Loucy (cell line): ENCODE measurements around the gene ADGRL3.
"Not testable (repeated sequence)": the region's sequence is repeated elsewhere in the genome, so short reads cannot be mapped to it uniquely, and the experiment has no call there.

ENCODE experiments used
- H2AFZ ChIP-seq: fragments of 200-600 bp; sonication (generic); 2 replicates; pipeline ENCODE4 v1.6.0; 2016; ENCODE audit warnings: antibody characterized with exemption, mild to moderate bottlenecking, low read length, moderate library complexity
- H3F3A ChIP-seq: fragments of 200-600 bp; 2 replicates; pipeline ENCODE4 v1.6.0; 2016; ENCODE audit warnings: antibody characterized with exemption, low read depth, mild to moderate bottlenecking
- H3K27me3 ChIP-seq: fragments of 200-600 bp; sonication (generic); 2 replicates; pipeline ENCODE4 v1.6.1; 2014; ENCODE audit warnings: low read length, mild to moderate bottlenecking; ENCODE audit not compliant: insufficient read depth, poor library complexity, severe bottlenecking
- H3K36me3 ChIP-seq: fragments of 200-600 bp; sonication (generic); 2 replicates; pipeline ENCODE4 v1.6.1; 2016; ENCODE audit warnings: low read length; ENCODE audit not compliant: insufficient read depth
- H3K4me1 ChIP-seq: fragments of 200-600 bp; sonication (generic); 2 replicates; pipeline ENCODE4 v1.5.1; 2014; ENCODE audit warnings: low read length, mild to moderate bottlenecking; ENCODE audit not compliant: insufficient read depth, poor library complexity, severe bottlenecking
- H3K4me2 ChIP-seq: fragments of 200-600 bp; sonication (generic); 2 replicates; pipeline ENCODE4 v1.6.0; 2014; ENCODE audit warnings: antibody characterized with exemption, low read length, low read depth, mild to moderate bottlenecking; ENCODE audit not compliant: poor library complexity, severe bottlenecking
- H3K4me3 ChIP-seq: fragments of 200-600 bp; sonication (generic); 2 replicates; pipeline ENCODE4 v1.5.1; 2014; ENCODE audit warnings: low read length, mild to moderate bottlenecking, mixed read lengths; ENCODE audit not compliant: poor library complexity, severe bottlenecking
- H3K79me2 ChIP-seq: fragments of 200-600 bp; sonication (generic); 2 replicates; pipeline ENCODE4 v1.6.1; 2014; ENCODE audit warnings: low read length; ENCODE audit not compliant: insufficient read depth
- H3K9ac ChIP-seq: fragments of 200-600 bp; sonication (generic); 2 replicates; pipeline ENCODE4 v1.6.0; 2014; ENCODE audit warnings: mild to moderate bottlenecking, low read depth, low read length, moderate library complexity; ENCODE audit not compliant: poor library complexity, severe bottlenecking
- H3K9me2 ChIP-seq: fragments of 200-600 bp; sonication (generic); replicated peaks from 2 replicates; pipeline ENCODE4 v1.6.1; 2016; ENCODE audit warnings: low read depth, low read length, mixed read lengths
- H3K9me3 ChIP-seq: fragments of 200-600 bp; sonication (generic); 2 replicates; pipeline ENCODE4 v1.6.1; 2014; ENCODE audit warnings: mild to moderate bottlenecking, antibody characterized with exemption, low read length, low read depth; ENCODE audit not compliant: insufficient read depth
- H4K20me1 ChIP-seq: fragments of 200-600 bp; sonication (generic); 2 replicates; pipeline ENCODE4 v1.6.0; 2014; ENCODE audit warnings: antibody characterized with exemption, low read length, mild to moderate bottlenecking; ENCODE audit not compliant: insufficient read depth, poor library complexity, severe bottlenecking
- EZH2phosphoT487 ChIP-seq: fragments of 200-600 bp; IDR thresholded peaks from 2 replicates; pipeline ENCODE4 v1.6.1; 2018; ENCODE audit warnings: antibody characterized with exemption, mild to moderate bottlenecking, moderate library complexity, borderline replicate concordance
- TF ChIP-seq, protein P1 (sequence below): fragments of 200-600 bp; sonication (generic); conservative IDR thresholded peaks from 2 replicates; pipeline ENCODE4 v1.5.1; 2014; ENCODE audit warnings: mild to moderate bottlenecking, antibody characterized with exemption, low read length

ADGRL3 gene

DNA sequence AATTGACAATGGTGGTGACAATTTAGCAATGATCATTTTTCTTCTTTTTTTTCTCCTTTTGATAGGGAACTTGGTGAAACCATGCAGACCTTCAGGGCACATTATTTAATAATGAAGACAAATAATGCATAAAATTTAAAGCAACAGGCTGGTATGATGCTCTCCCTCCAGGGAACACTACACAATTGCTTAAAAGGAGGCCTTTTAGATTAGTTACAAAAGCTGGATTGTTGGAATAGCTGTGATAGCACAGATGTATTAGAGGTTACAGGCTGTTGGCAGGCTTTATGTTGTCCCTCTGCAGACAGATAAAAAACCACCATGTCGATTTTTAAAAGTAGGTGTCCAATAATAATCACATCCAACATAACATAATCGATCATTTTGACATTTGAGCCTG lies 307.0 kb downstream of the ADGRL3 start:
- Histone ChIP-seq H3K9me2 (no peaks in the 10 kb centered on the region), H3K27me3 (no peaks in the 10 kb centered on the region), H3K4me2 (no peak overlapping the region), H3K9me3 (no peaks in the 10 kb centered on the region), H3K36me3 (no peaks in the 10 kb centered on the region), H3F3A (no peaks in the 10 kb centered on the region), H3K4me1 (no peaks in the 10 kb centered on the region), H2AFZ (no peak overlapping the region), H4K20me1 (no peaks in the 10 kb centered on the region), H3K9ac (no peak overlapping the region), H3K79me2 (no peaks in the 10 kb centered on the region), H3K4me3 (no peak overlapping the region)
- TF ChIP-seq, protein P1, sequence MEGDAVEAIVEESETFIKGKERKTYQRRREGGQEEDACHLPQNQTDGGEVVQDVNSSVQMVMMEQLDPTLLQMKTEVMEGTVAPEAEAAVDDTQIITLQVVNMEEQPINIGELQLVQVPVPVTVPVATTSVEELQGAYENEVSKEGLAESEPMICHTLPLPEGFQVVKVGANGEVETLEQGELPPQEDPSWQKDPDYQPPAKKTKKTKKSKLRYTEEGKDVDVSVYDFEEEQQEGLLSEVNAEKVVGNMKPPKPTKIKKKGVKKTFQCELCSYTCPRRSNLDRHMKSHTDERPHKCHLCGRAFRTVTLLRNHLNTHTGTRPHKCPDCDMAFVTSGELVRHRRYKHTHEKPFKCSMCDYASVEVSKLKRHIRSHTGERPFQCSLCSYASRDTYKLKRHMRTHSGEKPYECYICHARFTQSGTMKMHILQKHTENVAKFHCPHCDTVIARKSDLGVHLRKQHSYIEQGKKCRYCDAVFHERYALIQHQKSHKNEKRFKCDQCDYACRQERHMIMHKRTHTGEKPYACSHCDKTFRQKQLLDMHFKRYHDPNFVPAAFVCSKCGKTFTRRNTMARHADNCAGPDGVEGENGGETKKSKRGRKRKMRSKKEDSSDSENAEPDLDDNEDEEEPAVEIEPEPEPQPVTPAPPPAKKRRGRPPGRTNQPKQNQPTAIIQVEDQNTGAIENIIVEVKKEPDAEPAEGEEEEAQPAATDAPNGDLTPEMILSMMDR, result no peak
- TF ChIP-seq EZH2phosphoT487, result no peak

DNA sequence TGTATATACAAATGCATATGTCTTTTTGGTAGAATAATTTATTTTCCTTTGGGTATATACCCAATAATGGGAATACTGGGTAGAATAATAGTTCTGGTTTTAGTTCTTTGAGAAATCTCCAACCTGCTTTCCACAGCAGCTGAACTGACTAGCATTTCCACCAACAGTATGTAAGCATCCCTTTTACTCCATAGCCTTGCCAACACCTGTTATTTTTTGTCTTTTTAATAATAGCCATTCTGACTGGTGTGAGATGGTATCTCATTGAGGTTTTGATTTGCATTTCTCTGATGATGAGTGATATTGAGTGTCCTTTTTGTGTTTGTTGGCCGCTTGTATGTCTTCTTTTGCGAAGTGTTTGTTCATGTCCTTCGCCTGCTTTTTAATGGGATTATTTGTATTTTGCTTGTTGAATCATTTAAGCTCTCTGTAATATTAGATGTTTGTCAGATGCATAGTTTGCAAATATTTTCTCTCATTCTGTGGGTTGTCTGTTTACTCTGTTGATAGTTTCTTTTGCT lies 309.7 kb downstream of the ADGRL3 start:
- not testable (repeated sequence) for H3K9me3 ChIP-seq

DNA sequence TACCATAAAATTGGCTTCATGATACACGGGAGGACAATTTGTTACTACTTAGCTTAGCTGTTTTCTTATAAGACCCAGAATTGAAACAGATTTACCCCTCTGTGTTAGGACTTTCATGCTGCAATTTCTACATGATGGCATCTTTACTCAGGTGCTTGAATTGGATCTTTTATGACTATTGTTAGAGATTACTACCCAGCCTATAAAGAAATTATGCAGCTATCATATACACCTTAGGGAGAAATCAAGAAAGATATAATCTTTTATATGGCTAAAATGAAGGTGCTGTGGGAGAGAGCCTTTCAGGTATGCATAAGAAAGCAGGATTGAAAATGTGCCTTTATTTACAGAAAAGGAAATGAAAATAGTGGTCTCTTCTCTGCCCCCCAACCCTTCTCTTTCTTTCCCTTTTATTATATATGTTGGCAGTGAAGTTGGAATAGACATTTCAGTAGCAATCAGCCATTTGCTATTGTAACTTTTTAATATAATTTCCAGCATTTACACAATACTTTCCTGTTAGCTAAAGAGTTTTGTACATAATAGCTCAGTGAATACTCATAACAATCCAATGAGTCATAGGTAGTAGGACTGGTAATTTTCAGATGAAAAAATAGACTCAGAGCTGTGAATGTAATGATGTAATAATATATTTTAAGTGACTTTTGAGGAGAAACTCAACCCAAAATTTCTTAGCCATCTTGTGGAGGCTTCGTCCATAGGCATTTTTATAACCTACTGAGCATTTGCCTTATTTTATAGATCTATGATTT lies 311.8 kb downstream of the ADGRL3 start:
- no peaks in the 10 kb centered on the region for H4K20me1 ChIP-seq
- no peak overlapping the region for H2AFZ ChIP-seq
- no peaks in the 10 kb centered on the region for H3K4me1 ChIP-seq
- H3K9me2 ChIP-seq, result no peaks in the 10 kb centered on the region
- H3K4me2 ChIP-seq, result no peak overlapping the region
- no peaks in the 10 kb centered on the region for H3K36me3 ChIP-seq
- H3K79me2 ChIP-seq, result no peaks in the 10 kb centered on the region
- H3K4me3 ChIP-seq, result no peak overlapping the region
- no peak overlapping the region for H3K9ac ChIP-seq
- no peaks in the 10 kb centered on the region for H3F3A ChIP-seq
- no peaks in the 10 kb centered on the region for H3K9me3 ChIP-seq
- TF ChIP-seq EZH2phosphoT487, result no peak
- TF ChIP-seq, protein P1, result no peak
- no peaks in the 10 kb centered on the region for H3K27me3 ChIP-seq

More for the DNA sequence above, 309.7 kb downstream of the ADGRL3 start:
- H4K20me1 ChIP-seq, H3K4me1 ChIP-seq, H3K27me3 ChIP-seq, H3K36me3 ChIP-seq, H3F3A ChIP-seq, H2AFZ ChIP-seq, H3K4me3 ChIP-seq, H3K4me2 ChIP-seq, H3K79me2 ChIP-seq, H3K9ac ChIP-seq, H3K9me2 ChIP-seq: not testable (repeated sequence)

DNA sequence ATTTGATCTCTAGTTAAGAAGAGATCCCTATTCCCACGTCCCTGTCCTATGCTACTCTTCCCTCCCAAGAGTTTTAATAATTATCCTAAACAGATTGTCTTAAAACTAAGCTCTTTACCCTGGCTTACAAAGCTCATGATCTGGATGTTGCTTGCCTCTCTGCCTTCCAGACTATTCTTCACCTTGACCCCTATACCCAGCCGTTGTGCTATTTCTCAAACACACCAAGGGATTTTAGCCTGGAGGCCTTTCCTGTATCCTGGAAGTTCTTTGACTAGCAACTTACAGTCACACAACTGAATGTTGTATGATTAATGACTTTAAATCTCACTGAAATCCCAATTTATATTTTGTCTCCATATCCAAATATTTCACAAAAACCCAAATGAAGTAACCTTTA lies 314.9 kb downstream of the ADGRL3 start:
- H3K36me3 ChIP-seq, result no peaks in the 10 kb centered on the region
- H3K4me3 ChIP-seq, result no peak overlapping the region
- H3F3A ChIP-seq, result no peaks in the 10 kb centered on the region
- no peak overlapping the region for H3K4me2 ChIP-seq
- H3K4me1 ChIP-seq, result no peaks in the 10 kb centered on the region
- H3K9ac ChIP-seq, result no peak overlapping the region
- no peak overlapping the region for H2AFZ ChIP-seq
- no peaks in the 10 kb centered on the region for H4K20me1 ChIP-seq
- no peaks in the 10 kb centered on the region for H3K9me3 ChIP-seq
- no peaks in the 10 kb centered on the region for H3K27me3 ChIP-seq
- no peaks in the 10 kb centered on the region for H3K9me2 ChIP-seq
- H3K79me2 ChIP-seq, result no peaks in the 10 kb centered on the region
- TF ChIP-seq, protein P1, result no peak
- no peak for TF ChIP-seq EZH2phosphoT487
